ENCODE measurements around the gene TICAM2. TPM values are rescaled to one million over a fixed set of nuclear protein-coding genes. Genes with fewer than 3 reads are reported as not detected.

The TICAM2 gene
- polyA plus RNA-seq, 1 experiment = 1.2 TPM

- POLR2A ChIA-PET = interaction anchor here (0.7 kb wide), 1 partner anchor 8 kb away, joined by 3 read pairs; no protein-coding TSS in a partner anchor
- Histone ChIP-seq H3K27me3 (ENCODE audit: control insufficient read depth, insufficient read depth, low read length) (no peaks in the 10 kb centered on the region), H3K4me3 (ENCODE audit: low read depth, low read length) (no peak overlapping the region), H3K36me3 (ENCODE audit: control insufficient read depth, insufficient read depth, low read length) (peaks cover 5% of the 10 kb centered on the region; the same call in 1 of the 2 replicates)
- TF ChIP-seq CTCF (IDR thresholded peaks at IDR 0.05; ENCODE audit: insufficient read depth, low read depth, low read length) = no peak
- DNase-seq (ENCODE audit: low read depth) = no peak
- CTCF ChIA-PET = interaction anchor here (1.8 kb wide), 1 partner anchor 12 kb away, joined by 3 read pairs; no protein-coding TSS in a partner anchor
These were observed 14.2 kb upstream of the TICAM2 start for GRCh38 chr5:115616472-115616871.

DNA sequence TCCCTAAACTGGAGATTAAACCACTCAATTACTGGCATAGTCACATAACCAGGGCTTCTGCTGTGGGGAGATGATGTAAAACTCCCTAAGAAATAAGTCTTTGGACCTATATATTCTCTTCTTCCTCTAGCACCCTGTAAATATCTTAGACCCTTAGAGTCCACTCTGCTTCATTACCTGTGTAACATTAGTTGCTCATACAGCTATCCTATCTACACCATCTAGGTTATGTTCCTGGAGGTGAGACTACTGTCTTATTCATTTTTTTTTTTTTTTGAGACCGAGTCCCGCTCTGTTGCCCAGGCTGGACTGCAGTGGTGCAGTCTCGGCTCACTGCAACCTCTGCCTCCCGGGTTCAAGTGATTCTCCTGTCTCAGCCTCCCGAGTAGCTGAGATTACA is 9.6 kb upstream of the TICAM2 start:
- Histone ChIP-seq H3K36me3 (ENCODE audit: control insufficient read depth, insufficient read depth, low read length) (peaks cover 1% of the 10 kb centered on the region; the same call in 1 of the 2 replicates), H3K27me3 (ENCODE audit: control insufficient read depth, insufficient read depth, low read length) (no peaks in the 10 kb centered on the region)
- POLR2A ChIA-PET = no interaction called here

GRCh38 chr5:115607935-115608334 is 5.7 kb upstream of the TICAM2 start:
- Histone ChIP-seq H3K36me3 (ENCODE audit: control insufficient read depth, insufficient read depth, low read length) (no peaks in the 10 kb centered on the region), H3K27me3 (ENCODE audit: control insufficient read depth, insufficient read depth, low read length) (no peaks in the 10 kb centered on the region), H3K4me3 (ENCODE audit: low read depth, low read length) (no peak overlapping the region)
- POLR2A ChIA-PET = no interaction called here
- no peak for DNase-seq (ENCODE audit: low read depth)
- CTCF ChIA-PET = no interaction called here
- TF ChIP-seq CTCF (IDR thresholded peaks at IDR 0.05; ENCODE audit: insufficient read depth, low read depth, low read length) = no peak

More for the DNA sequence above, 9.6 kb upstream of the TICAM2 start:
- no peak for DNase-seq (ENCODE audit: low read depth)
- no peak for TF ChIP-seq CTCF (IDR thresholded peaks at IDR 0.05; ENCODE audit: insufficient read depth, low read depth, low read length)
- no peak overlapping the region for H3K4me3 ChIP-seq (ENCODE audit: low read depth, low read length)
- CTCF ChIA-PET = interaction anchor here (0.6 kb wide), 1 partner anchor 214 kb away, joined by 3 read pairs; no protein-coding TSS in a partner anchor

DNA sequence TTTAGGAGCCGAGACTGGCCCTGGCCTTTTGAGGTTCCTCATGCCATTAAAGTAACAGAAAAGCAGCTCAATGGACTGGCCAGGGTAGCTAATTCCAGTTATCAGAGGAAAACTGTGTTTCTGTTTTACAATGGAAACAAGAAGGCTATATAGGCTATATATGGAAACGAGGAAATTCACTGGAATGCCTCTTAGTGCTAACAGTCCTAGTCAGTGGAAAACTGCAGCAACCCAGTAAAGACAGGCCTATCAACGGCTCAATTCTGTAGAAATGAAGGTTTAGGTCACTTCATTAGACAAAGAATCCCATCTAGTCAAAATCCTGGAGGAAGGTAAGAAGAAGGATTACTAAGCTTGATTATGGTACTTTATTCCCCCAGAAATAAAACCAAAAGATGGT is 3.2 kb upstream of the TICAM2 start:
- no peaks in the 10 kb centered on the region for H3K27me3 ChIP-seq (ENCODE audit: control insufficient read depth, insufficient read depth, low read length)
- no peak overlapping the region for H3K4me3 ChIP-seq (ENCODE audit: low read depth, low read length)
- no peak for DNase-seq (ENCODE audit: low read depth)
- TF ChIP-seq CTCF (IDR thresholded peaks at IDR 0.05; ENCODE audit: insufficient read depth, low read depth, low read length) = no peak
- ChIA-PET POLR2A (no interaction called here), CTCF (no interaction called here)
- H3K36me3 ChIP-seq (ENCODE audit: control insufficient read depth, insufficient read depth, low read length) = no peaks in the 10 kb centered on the region

- no peaks in the 10 kb centered on the region for H3K27me3 ChIP-seq (ENCODE audit: control insufficient read depth, insufficient read depth, low read length)
- POLR2A ChIA-PET = interaction anchor here (0.6 kb wide), 1 partner anchor 58 kb away, joined by 4 read pairs; the partner anchor contains the start of gene FEM1C
- TF ChIP-seq CTCF (IDR thresholded peaks at IDR 0.05; ENCODE audit: insufficient read depth, low read depth, low read length) = no peak; the same call in 1 of the 2 replicates
- CTCF ChIA-PET = interaction anchor here (0.6 to 2.5 kb wide), 2 partner anchors 10 to 26 kb away, joined by 3 to 14 read pairs; no protein-coding TSS in a partner anchor
- H3K4me3 ChIP-seq (ENCODE audit: low read depth, low read length) = peak overlapping the region; percentile 82
- no peak for DNase-seq (ENCODE audit: low read depth)
- no peaks in the 10 kb centered on the region for H3K36me3 ChIP-seq (ENCODE audit: control insufficient read depth, insufficient read depth, low read length)
These were observed 379 bp upstream of the TICAM2 start for GRCh38 chr5:115602591-115603125.
